Psoas muscle (tissue), 8 donors: ENCODE results near the gene MXI1. TPM values are rescaled to one million over a fixed set of nuclear protein-coding genes. Genes with fewer than 3 reads are reported as not detected.
A peak's percentile ranks its signal among the peaks of the same experiment; 100 is the strongest.

ENCODE experiments used
- ATAC-seq, 4 donors: fragments of 200-7000 bp; cut with Tn5 transposase; one replicate each; pipeline ENCODE4 v1.9.1; 2020; ENCODE audit warnings: moderate library complexity in 3 of 4, mild to moderate bottlenecking in 2 of 4
- DNase-seq, 2 donors: peaks; one replicate each; pipeline ENCODE4 v3.0.0-alpha.2; 2020
- H3K27ac ChIP-seq: fragments of 200-600 bp; one replicate; pipeline ENCODE4 v1.8.0; 2022
- H3K27me3 ChIP-seq, 3 donors: fragments of 200-600 bp in 1 of 3; one replicate each; pipeline versions ENCODE4 v1.6.1 to v1.8.0; 2013 to 2022; ENCODE audit warnings: low read length in 2 of 3, mild to moderate bottlenecking in 2 of 3, moderate library complexity in 1 of 3; ENCODE audit not compliant: insufficient read depth in 3 of 3
- H3K36me3 ChIP-seq, 2 donors: fragments of 200-600 bp in 1 of 2; one replicate each; pipeline versions ENCODE4 v1.6.1 to v1.8.0; 2013 to 2022; ENCODE audit warnings: low read depth in 1 of 2, mild to moderate bottlenecking in 1 of 2, moderate library complexity in 1 of 2; ENCODE audit not compliant: insufficient read depth in 1 of 2
- H3K4me1 ChIP-seq: fragments of 200-600 bp; one replicate; pipeline ENCODE4 v1.8.0; 2022
- H3K4me3 ChIP-seq: fragments of 200-600 bp; one replicate; pipeline ENCODE4 v1.8.0; 2022; ENCODE audit warnings: mild to moderate bottlenecking
- H3K9me3 ChIP-seq: fragments of 200-600 bp; one replicate; pipeline ENCODE4 v1.8.0; 2022
- CTCF ChIP-seq: fragments of 200-600 bp; IDR thresholded peaks from one replicate; pipeline ENCODE4 v1.8.0; 2022; ENCODE audit warnings: antibody characterized with exemption
- WGBS, 3 donors: extraction: QIAGEN DNeasy Blood & Tissue Kit; methylation state at CpG; one replicate each; pipeline versions ENCODE4 v1.1.6 to v1.1.7; 2013; 5-methylcytosine and 5-hydroxymethylcytosine counted together
- intact Hi-C, 2 donors: fragments of 100-400 bp; cut with DNase I; formaldehyde crosslinking; loops; one replicate each; pipeline versions ENCODE4 v1.11.0 to v1.14.2; 2022
- long read RNA-seq, 2 donors: library from polyadenylated mRNA; unstranded; transcript quantifications; one replicate each; pipeline ENCODE4 v2.0.0, GENCODE V29; 2021
- polyA plus RNA-seq, 3 donors: library from polyadenylated mRNA; stranded (reverse); fragments of 200-250 nt; gene quantifications; one replicate each; pipeline ENCODE4 v1.2.3, GENCODE V29; 2013
- total RNA-seq, 4 donors: library from RNA; stranded (reverse); fragmentation: NEBNext Ultra II Directional in 2 of 4; extraction: Animal tissue kit (Norgen Biotek cat#: 25700) in 2 of 4; gene quantifications; one replicate each; pipeline versions ENCODE4 v1.2.1 to v1.2.4, GENCODE V29; 2021 to 2023
- donor health status: healthy with polysubstance abuse.
- donor health status: DM: no; HTN: no; CAD: no; lungs with moderate emphysema.
- donor health status: Bipolar disorder and iron deficiency.
- donor health status: healthy.
- donor health status: DM: yes; HTN: yes; CAD: no.
- donor health status: DM: no; HTN: no; CAD: no.
- donor health status: DM: no; HTN: no; CAD: no.
- donor health status: DM: yes; HTN: yes; CAD: no.

The MXI1 gene
- total RNA-seq = 10 to 100 TPM; 20.5 to 50.3 (median 34.8) TPM
- 10 to 100 TPM in 2 of 3 donors, 1 to 10 TPM in 1; 5.5 to 33.3 (median 27.1) TPM for polyA plus RNA-seq
- long read RNA-seq, donor 1, transcript MXI1-201 (6 exons, 2,424 nt) = major isoform, 66 of 79 reads
- long read RNA-seq, donor 1, partial matches to known transcripts = 3 of 79 reads
- long read RNA-seq, donor 1, other reads (novel, unspliced or antisense) = 7 of 79 reads
- long read RNA-seq, donor 2, transcript MXI1-201 (6 exons, 2,424 nt) = major isoform, 48 of 56 reads
- long read RNA-seq, donor 2, partial matches to known transcripts = 0 of 56 reads
- long read RNA-seq, donor 2, other reads (novel, unspliced or antisense) = 7 of 56 reads

- H3K4me1 ChIP-seq = peaks cover 9% of the 10 kb centered on the region
- intact Hi-C loops = loop anchor here (5.0 to 10.0 kb wide), 4 partner anchors 70 to 358 kb away; partner anchors contain the start of gene SMC3 (in 1 of the 2)
- ATAC-seq (peak in 3 of 4 donors; percentile 24 to 36 (median 34)), DNase-seq (peak; percentile 73 to 78)
- H3K27me3 ChIP-seq = no peaks in the 10 kb centered on the region
- TF ChIP-seq CTCF = no peak
- H3K36me3 ChIP-seq = no peaks in the 10 kb centered on the region
- WGBS, 3 donors = 5 to 7% (median 6%) methylated on average over 37 of the region's 37 CpGs
- H3K9me3 ChIP-seq = no peaks in the 10 kb centered on the region
- peak within 1 kb of the TSS; percentile 98 for H3K27ac ChIP-seq
- peak within 1 kb of the TSS; percentile 94 for H3K4me3 ChIP-seq
Observed at GRCh38 chr10:110207011-110207804, at the start of gene MXI1. Gene MXI1, plus strand, starts transcription at chr10:110207605. Its CDS starts 204 bp downstream, at chr10:110207809.

GRCh38 chr10:110158051-110159005, 49.1 kb upstream of the MXI1 start:
- H3K27ac ChIP-seq = no peak overlapping the region
- H3K36me3 ChIP-seq = no peaks in the 10 kb centered on the region
- WGBS, 3 donors = 76 to 80% (median 79%) methylated on average over 11 of the region's 11 CpGs
- intact Hi-C loops = no loop called here
- no peak for ATAC-seq
- peaks cover 0 to 6% (median 1%) of the 10 kb centered on the region in 3 donors for H3K27me3 ChIP-seq
- TF ChIP-seq CTCF = no peak
- no peak for DNase-seq
- H3K4me1 ChIP-seq = no peaks in the 10 kb centered on the region
- no peak overlapping the region for H3K4me3 ChIP-seq
- no peaks in the 10 kb centered on the region for H3K9me3 ChIP-seq

GRCh38 chr10:110160081-110160480, 47.3 kb upstream of the MXI1 start:
- H3K27me3 ChIP-seq = peaks cover 0 to 6% (median 0%) of the 10 kb centered on the region in 3 donors
- DNase-seq = no peak
- no peak overlapping the region for H3K4me3 ChIP-seq
- no peak for ATAC-seq
- H3K36me3 ChIP-seq = no peaks in the 10 kb centered on the region
- H3K4me1 ChIP-seq = no peaks in the 10 kb centered on the region
- WGBS, 3 donors = 86 to 91% (median 86%) methylated on average over 4 of the region's 4 CpGs
- intact Hi-C loops = no loop called here
- no peak overlapping the region for H3K27ac ChIP-seq
- no peaks in the 10 kb centered on the region for H3K9me3 ChIP-seq
- no peak for TF ChIP-seq CTCF

GRCh38 chr10:110160522-110160921, 46.9 kb upstream of the MXI1 start:
- no peak overlapping the region for H3K4me3 ChIP-seq
- no peak for DNase-seq
- peaks cover 0 to 11% (median 0%) of the 10 kb centered on the region in 3 donors for H3K27me3 ChIP-seq
- intact Hi-C loops = no loop called here
- no peak overlapping the region for H3K27ac ChIP-seq
- no peaks in the 10 kb centered on the region for H3K4me1 ChIP-seq
- no peak for ATAC-seq
- H3K9me3 ChIP-seq = no peaks in the 10 kb centered on the region
- H3K36me3 ChIP-seq = no peaks in the 10 kb centered on the region
- no peak for TF ChIP-seq CTCF
